GM20431 (cell line): ENCODE results near the gene FLACC1.

Experiments used
- in situ Hi-C: fragments of 300-500 bp; cut with MseI, MboI; formaldehyde crosslinking; loops from one replicate; pipeline ENCODE4 v1.15.0; 2020; ENCODE audit warnings: low sequenced_read_pairs; ENCODE audit not compliant: unreplicated experiment

The FLACC1 gene

GRCh38 chr2:201285499-201285898, 71.6 kb downstream of the FLACC1 start:
- in situ Hi-C loops, result no loop called here

- in situ Hi-C loops, result no loop called here
These were observed 76.7 kb downstream of the FLACC1 start for GRCh38 chr2:201280191-201281040.

GRCh38 chr2:201279079-201279478, 78.1 kb downstream of the FLACC1 start:
- in situ Hi-C loops, result no loop called here

GRCh38 chr2:201276511-201276910, 80.6 kb downstream of the FLACC1 start:
- in situ Hi-C loops, result no loop called here

- in situ Hi-C loops, result no loop called here
These were observed 81.2 kb downstream of the FLACC1 start for GRCh38 chr2:201275990-201276389.

- in situ Hi-C loops, result no loop called here
These were observed 82.1 kb downstream of the FLACC1 start for GRCh38 chr2:201275069-201275468.

GRCh38 chr2:201273330-201273983, 83.7 kb downstream of the FLACC1 start:
- in situ Hi-C loops, result no loop called here

- in situ Hi-C loops, result no loop called here
These were observed 85.2 kb downstream of the FLACC1 start for GRCh38 chr2:201271917-201272316.

- in situ Hi-C loops, result no loop called here
These were observed 86.7 kb downstream of the FLACC1 start for GRCh38 chr2:201270293-201271001.

GRCh38 chr2:201269764-201270163, 87.4 kb downstream of the FLACC1 start:
- in situ Hi-C loops, result no loop called here

GRCh38 chr2:201267278-201268030, 89.7 kb downstream of the FLACC1 start:
- in situ Hi-C loops, result no loop called here

GRCh38 chr2:201266629-201267028, 90.5 kb downstream of the FLACC1 start:
- in situ Hi-C loops, result no loop called here

- in situ Hi-C loops, result no loop called here
These were observed 92.5 kb downstream of the FLACC1 start for GRCh38 chr2:201264472-201265173.

- in situ Hi-C loops, result no loop called here
These were observed 93.4 kb downstream of the FLACC1 start for GRCh38 chr2:201263779-201264178.

GRCh38 chr2:201262718-201263117, 94.4 kb downstream of the FLACC1 start:
- in situ Hi-C loops, result no loop called here

- in situ Hi-C loops, result no loop called here
These were observed 95.2 kb downstream of the FLACC1 start for GRCh38 chr2:201261906-201262305.

- in situ Hi-C loops, result no loop called here
These were observed 95.7 kb downstream of the FLACC1 start for GRCh38 chr2:201261471-201261870.

- in situ Hi-C loops, result no loop called here
These were observed 96.8 kb downstream of the FLACC1 start, which contains the start of gene CASP8 for GRCh38 chr2:201260302-201260800. Gene CASP8, plus strand, starts transcription at chr2:201260536. Its CDS starts 5,951 bp downstream, at chr2:201266487.
